GM18519 (cell line): ENCODE data around the gene CCSAP.

Experiments
- ATAC-seq: cut with Tn5 transposase; IDR thresholded peaks from one replicate; pipeline ENCODE4 v1.9.1; 2021; ENCODE audit warnings: mild to moderate bottlenecking, moderate library complexity; ENCODE audit not compliant: unreplicated experiment, low FRiP score

Gene CCSAP

DNA sequence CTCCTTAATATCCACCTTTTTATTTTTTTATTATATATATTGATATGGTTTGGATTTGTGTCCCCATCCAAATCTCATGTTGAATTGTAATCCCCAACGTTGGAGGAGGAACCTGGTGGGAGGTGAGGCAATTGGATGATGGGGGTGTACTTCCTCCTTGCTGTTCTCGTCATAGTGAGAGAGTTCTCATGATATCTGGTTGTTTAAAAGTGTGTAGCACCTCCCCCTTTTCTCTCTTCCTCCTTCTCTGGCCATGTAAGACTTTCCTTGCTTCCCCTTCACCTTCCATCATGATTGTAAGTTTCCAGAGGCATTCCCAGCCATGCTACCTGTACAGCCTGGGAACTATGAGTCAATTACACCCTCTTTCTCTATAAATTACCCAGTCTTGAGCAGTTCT, 22.7 kb upstream of the CCSAP start:
- no peak for ATAC-seq

DNA sequence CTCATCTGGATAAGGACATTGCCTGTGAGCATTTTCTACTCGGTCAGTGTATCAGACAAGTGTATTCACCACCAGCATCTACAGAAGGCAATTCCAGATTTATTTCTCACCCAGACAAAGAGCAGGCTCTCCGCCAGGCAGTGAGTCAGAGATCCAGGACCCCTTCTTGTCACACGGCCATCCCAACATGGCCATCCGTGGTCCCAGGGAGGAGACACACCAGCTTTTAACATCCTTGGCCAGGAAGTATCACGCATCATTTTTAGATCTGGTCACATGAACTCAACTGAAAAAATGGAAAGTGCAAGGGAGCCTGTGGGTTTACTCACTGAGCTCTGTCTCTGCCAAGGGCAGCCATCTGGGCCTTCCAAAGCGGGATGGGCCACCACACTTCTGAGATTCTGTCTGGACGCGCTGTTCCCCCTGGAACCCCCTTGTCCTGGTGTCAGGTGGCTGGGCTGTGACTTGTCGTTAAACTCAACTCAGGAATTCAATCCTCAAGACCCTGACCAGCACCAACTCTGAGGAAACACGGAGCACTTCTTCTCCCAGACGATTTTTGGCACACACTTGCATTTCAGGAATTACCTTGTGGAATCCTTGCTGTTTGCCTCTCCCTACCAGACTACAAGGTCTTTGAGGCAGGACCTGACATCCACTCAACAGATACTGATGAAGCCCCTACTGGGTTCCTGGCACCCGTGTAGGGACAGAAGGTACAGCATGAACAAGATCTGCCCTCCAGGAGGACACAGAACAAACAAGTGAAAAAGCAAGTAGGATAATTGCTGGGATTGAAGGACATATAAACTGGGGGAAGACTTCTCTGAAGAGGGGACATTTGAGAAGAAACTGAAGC, 21.6 kb upstream of the CCSAP start:
- ATAC-seq = no peak

DNA sequence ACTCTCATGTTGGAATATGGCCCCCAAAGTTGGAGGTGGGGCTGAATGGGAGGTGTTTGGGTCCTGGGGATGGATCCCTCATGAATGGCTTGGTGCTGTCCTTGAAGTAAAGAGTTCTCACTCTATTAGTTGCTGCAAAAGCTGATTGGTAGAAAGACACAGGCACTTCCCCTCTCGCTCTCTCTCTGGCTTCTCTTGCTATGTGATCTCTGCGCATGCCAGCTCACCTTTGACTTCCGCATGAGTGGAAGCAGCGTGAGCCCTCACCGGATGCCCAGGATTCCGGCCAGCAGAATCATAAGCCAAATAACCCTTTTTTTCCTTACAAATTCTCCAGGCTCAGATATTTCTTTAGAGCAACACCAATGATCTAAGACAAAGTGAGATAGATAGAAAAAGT, 20.9 kb upstream of the CCSAP start:
- no peak for ATAC-seq

DNA sequence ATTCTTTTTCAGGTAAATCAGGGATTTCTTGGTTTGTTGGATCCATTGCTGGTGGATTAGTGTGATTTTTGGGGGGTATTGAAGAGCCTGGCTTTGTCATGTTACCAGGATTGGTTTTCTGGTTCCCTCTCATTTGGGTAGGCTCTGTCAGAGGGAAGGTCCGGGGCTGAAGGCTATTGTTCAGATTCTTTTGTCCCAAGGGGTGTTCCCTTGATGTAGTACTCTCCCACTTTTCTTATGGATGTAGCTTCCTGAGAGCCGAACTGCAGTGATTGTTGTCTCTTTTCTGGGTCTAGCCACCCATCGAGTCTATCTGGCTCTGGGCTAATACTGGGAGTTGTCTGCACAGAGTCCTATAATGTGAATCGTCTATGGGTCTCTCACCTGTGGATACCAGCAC, 17.6 kb upstream of the CCSAP start:
- ATAC-seq = no peak

DNA sequence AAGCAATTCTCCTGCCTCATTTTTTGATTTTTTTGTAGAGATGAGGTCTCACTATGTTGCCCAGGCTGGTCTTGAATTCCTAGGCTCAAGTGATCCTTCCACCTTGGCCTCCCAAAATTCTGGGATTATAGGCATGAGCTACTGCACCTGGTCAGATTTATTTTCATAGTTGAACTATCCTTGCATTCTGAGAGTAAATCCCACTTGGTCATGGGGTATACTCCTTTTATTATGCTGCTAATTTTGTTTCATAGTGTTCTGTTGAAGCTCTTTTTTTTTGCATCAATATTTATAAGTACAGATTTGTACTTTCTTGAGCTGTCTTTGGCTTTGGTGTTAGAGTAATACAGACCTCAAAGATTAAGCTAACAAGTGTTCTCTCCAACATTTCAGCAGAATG, 12.8 kb upstream of the CCSAP start:
- ATAC-seq = no peak

DNA sequence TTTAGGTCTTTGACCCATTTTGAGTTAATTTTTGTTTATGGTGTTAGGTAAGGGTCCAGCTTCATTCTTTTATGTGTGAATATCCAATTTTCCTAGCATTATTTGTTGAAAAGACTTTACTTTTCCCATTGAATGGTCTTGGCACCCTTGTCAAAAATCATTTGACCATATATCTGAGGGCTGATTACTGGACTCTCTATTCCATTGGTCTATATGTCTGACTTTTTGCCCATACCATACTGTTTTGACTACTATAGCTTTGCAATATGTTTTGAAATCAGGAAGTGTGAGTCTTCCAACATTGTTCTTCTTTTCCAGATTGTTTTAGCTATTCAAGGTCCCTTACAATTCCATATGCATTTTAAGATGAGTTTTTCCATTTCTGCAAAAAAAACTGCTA, 11.4 kb upstream of the CCSAP start:
- ATAC-seq = no peak

DNA sequence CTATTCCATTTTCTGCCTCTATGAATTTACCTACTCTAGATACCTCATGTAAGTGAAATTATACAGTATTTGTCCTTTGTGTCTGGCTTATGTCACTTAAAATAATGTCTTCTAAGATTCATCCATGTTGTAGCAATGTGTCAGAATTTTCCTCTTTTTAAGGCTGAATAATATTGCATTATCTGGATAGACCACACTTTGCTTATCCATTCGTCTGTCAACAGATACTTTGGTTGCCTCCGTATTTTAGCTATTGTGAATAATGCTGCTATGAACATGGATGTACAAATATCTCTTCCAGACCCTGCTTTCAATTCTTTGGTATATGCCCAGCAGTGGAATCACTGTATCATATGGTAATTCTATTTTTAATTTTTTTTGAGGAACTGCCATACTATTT, 10.1 kb upstream of the CCSAP start:
- no peak for ATAC-seq

DNA sequence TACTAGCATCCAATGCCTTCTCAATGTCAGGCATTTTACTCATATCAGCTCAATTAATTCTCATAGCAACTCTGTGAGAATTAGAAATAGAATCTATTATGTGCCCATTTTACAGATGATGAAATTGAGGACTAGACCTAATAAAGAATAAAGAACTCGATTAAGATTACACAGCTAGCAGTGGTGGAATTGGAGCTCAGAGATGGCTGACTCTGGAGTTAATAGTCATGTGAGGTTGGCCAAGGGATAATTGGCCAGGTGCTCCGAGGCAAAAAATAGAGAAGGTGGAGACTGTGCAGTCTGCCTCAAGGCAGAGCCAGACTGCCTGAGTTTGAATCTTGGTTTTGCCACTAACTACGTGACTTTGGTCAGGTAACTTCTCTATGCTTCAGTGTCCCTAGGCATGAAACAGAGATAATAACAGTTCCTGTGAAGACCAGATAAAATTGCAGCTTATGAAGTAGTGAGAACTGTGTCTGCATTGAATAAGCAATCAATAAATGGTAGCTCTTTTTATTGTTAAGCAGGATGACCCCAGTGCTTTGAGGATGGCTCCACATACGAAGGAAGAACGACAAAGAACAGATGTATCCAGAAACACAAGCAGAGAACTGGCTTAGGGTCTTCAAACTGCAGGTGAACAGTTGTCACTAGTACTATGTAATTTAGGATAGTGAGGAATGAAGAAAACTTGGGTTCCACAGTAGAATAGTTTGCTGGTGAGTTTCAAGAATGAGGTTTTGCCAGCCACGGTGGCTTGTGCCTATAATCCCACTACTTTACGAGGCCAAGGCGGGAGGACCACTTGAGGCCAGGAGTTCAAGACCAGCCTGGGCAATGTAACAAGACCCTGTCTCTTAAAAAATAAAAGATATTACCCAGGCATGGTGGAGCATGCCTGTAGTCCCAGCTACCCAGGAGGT, 6.9 kb upstream of the CCSAP start:
- no peak for ATAC-seq

DNA sequence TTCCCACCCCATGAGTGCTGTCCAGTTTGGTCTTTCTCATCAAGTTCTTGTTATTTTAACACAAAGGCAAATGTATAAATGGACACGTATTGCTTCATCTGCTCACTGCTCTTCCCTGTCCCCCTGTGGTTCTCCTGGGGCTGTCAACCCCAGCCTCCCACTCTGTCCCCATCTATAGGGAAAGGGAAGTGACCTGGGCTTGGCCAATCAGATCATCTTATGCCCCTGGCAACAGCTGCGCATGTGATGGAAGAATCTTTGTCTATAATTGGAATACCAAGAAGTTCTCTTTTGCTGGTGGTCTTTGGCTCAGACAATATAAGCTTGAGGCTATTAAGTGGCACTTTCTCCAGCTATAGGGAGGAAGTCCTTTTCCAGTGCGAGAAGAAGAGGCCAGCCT, 4.7 kb upstream of the CCSAP start:
- no peak for ATAC-seq

DNA sequence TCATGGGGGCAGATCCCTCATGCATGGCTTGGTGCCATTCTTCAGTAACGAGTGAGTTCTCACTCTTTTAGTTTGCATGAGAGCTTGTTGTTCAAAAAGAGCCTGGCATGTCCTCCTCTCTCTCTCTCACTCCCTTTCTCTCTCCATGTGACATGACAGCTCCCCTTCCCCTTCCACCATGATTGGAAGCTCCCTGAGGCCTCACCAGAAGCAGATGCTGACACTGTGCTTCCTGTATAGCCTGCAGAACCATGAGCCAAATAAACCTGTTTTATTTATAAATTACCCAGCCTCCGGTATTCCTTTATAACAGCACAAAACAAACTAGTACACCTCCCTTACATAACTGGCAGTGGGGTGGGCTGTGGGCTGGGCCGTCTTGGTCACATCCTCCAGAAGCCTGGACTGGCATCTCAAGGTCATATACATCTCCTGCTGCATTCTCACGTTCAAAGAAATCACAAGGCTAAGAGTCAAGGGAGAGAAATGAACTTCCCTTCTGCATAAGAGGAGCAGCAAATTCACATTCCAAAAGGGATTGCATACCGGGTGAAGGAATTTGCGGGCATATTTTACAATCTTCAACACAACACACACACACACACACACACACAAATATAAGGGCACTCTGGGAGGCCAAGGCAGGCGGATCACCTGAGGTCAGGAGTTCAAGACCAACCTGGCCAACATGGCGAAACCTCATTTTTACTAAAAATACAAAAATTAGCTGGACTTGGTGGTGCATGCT, 2.3 kb upstream of the CCSAP start:
- no peak for ATAC-seq

DNA sequence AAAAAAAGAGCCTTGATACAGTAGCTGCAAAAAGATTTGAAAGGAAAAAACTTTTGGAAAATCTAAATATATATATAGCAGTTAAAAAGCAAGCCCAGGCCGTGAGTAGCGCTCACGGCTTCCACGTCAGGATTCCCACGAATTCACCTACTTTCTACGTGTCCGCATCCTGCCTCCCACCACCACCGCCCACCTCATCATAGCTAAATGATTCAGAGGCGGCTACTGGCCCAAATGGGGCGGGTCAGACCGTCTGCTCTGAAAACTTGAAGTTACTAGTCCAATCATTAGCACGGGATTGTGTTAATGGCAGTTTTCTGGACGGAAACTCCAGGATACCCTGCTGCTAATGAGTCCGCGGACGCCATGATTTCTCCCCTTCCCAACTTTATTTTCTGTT, 1.3 kb upstream of the CCSAP start:
- ATAC-seq = no peak

DNA sequence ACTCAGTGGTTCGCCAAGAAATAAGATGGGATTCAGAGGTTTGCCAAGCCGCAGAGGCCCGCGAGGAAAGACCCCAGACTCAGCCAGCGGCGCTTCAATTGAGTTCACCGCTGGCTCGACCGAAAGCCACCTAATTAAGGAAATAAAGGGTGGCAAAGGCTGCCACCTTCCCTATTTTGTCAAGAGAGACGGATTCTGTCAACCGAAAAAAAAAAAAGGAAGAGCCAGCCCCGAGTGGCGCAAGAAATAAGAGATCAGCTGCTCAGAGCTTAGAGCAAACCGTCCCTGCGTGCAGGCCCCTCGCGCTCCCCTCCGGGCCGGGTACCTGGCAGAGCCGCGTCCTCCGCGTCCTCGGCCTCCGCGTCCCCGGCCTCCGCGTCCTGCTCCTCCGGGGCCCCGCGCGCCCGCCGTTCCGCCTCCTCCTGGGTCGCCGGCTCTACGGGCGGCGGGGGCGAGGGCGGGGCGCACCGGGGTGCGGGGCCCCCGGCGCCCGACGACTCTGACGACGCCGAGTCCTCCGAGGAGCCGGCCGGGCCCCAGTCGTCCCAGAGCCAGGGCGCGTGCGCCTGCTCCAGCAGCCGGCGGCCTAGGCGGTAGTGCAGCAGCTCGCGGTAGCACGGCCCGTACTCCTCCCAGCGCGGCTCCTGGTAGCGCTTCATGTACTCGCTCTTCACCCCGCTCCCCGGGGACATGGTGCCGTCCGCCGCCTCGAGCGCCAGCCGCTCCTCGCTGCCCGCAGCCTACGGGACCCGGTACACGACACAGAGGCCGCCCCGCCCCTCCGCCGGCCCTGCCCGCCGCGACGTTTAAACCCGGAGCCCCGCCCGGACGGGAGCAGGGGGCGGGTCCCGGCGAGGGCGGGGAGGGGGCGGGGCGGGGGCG, 832 bp downstream of the CCSAP start:
- peak; percentile 36 for ATAC-seq

DNA sequence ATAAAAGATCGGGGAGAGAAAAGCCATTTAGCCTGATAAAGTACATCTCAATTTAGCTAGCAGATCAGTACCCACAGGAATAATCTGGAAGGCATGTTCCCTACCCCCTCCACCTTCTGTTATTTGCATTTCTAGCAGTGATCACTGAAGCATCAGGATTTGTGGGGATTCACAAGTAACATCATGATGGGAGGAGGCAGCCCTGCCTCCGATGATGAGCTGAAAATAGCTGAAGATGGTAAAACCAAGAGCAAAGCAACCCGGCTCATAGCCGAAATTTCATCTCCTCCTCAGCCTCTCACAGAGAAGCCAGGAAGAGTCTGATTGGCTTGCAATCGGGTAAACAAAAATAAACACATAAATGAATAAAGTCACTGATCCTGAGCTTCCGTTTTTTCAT, 2.4 kb downstream of the CCSAP start:
- ATAC-seq = no peak

DNA sequence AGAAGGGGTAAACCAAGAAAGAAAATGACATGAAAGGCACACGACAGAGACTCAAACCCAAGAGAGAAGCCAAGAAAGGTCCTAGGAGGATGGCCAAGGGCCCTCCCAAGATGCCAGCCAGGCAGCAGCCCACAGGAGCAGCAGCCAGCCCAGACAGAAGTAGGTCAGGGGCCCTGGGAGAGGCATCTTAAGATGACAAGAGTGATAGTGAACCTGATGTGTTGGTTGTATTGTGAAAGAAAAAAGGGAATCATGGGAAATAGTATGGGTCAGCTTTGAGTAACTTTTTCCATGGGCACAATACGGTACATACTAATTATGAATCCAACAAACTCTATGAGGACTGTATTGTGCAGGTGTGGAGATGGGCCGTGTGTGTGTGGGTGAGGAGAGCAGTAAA, 3.3 kb downstream of the CCSAP start:
- no peak for ATAC-seq

DNA sequence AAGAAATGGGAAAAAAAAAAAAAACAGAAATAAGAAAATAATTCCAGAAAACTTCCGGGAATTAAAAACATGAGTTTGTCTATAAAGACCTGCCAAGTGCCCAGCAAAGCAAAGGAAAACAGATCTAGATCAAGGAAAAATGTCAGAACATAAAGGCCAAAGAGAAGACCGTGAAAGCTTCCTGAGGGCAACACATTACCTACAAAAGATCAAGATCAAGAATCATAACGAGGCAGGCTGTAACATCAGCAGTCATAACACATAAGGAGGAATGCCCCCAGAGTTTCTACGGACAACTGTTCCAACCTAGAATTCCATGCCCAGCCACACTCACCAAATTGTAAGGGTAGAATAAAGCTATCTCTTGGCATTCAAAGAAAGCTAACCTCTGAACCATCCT, 3.8 kb downstream of the CCSAP start:
- no peak for ATAC-seq

DNA sequence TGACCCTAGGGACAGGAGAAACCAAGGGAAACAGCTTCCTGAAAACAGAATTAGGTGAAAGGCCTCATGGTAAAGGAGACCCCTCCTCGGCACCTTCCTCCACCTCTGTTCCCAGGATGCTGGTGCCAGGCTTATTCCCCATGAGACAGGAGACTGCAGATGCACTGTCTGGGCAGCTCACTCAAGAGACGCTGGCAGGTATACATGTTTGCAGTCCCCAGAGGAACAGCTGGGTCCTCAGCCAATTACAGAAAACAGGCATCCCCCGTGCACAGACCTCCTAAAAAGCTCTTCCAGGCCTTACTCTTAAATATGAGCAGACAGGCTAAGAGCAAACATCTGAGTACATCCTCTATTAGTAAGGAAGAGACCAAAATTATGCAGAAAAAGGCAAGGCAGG, 6.5 kb downstream of the CCSAP start:
- no peak for ATAC-seq

DNA sequence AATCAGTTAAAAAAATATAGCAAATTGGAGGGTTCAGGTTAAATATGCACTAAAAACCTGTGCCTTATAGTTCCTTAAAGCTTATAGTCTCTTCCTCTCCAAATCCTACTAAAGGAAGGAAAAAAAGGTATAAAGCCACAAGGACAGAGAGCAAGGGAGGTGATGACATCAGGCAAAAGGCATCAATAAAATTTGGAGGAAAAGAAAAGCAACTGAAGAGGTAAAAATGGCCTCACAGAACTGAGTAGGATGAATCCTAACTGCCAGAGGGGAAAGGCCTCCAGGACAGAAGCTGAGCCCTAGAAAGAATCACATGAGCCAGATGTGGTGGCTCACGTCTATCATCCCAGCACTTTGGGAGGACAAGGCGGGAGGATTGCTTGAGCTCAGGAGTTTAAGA, 8.1 kb downstream of the CCSAP start:
- ATAC-seq = no peak

DNA sequence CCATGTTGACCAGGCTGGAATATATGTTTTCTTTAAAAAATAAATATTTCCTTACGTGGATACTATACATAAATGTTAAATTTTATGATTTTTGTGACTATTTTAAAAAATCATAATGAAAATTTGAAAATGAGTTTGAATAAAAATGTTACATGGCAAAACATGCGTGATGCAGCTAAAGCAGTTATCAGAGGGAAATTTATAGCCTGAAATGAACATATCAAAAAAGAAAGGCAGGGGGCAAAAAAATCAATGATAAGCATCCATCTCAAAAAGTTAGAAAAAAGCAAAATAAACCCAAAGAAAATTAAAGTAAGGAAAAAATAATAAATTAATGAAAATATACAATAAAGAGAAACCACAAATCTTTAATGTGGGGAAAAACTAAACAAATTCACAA, 8.6 kb downstream of the CCSAP start:
- ATAC-seq = no peak

DNA sequence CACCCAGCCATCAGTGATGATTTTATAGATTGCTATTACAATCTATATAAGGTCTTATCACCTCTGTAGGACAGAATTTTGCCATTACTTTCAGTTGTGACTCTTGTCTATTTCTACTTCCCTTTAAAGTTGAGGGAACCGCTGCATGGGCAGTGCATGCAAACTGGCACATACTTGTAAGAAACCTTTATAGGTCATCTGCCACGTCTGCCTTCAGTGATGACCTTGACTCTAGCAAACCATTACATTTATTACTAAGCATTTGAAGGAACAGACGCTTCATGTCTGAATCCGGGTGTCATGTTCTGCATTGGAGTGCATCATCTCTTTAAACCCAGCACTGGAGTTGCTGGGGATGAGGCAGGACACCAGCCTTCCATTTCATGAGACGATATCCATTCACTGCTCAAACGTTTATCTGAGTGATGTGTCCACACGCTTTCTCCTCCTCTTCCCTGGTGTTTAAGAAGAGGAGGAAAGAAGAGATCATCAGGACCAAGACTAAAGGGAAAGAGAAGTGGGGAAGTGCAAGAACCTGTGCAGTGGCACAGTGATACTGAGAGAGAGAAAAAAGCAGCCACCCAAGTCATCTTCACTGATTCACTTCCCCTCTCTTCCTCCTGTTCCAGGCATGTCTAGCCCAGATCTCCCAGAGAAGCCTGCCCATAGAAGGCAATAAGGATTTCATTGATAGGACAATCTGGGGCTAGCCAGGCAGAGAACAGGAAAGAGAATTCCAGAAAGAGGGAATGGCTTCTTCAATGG, 14.1 kb downstream of the CCSAP start:
- no peak for ATAC-seq
